Osteoblast (primary cell): ENCODE data around the gene DIP2B. TPM values are rescaled to one million over a fixed set of nuclear protein-coding genes. Genes with fewer than 3 reads are reported as not detected.

Source experiments
- DNase-seq: peaks from one replicate; pipeline ENCODE4 v3.0.0; 2011; ENCODE audit warnings: low spot score, mixed read lengths; ENCODE audit not compliant: insufficient read length; ENCODE audit errors: missing footprints
- H2AFZ ChIP-seq: 2 replicates; pipeline ENCODE4 v1.6.0; 2011; ENCODE audit warnings: mild to moderate bottlenecking, low read length
- H3K27ac ChIP-seq: 2 replicates; pipeline ENCODE4 v1.5.1; 2011; ENCODE audit warnings: mild to moderate bottlenecking, low read depth, low read length, moderate library complexity
- H3K27me3 ChIP-seq: 2 replicates; pipeline ENCODE4 v1.6.0; 2012; ENCODE audit warnings: mild to moderate bottlenecking, control low read depth, inconsistent platforms, low read length, moderate library complexity; ENCODE audit not compliant: insufficient read depth
- H3K36me3 ChIP-seq: 2 replicates; pipeline ENCODE4 v1.5.1; 2011; ENCODE audit warnings: mild to moderate bottlenecking, low read length, control low read depth, moderate library complexity; ENCODE audit not compliant: insufficient read depth
- H3K4me1 ChIP-seq: 2 replicates; pipeline ENCODE4 v1.5.1; 2011; ENCODE audit warnings: mild to moderate bottlenecking, low read length, control low read depth, moderate library complexity; ENCODE audit not compliant: insufficient read depth
- H3K4me2 ChIP-seq: 2 replicates; pipeline ENCODE4 v1.6.0; 2011; ENCODE audit warnings: mild to moderate bottlenecking, low read length; ENCODE audit not compliant: insufficient read depth
- H3K4me3 ChIP-seq: fragments of 200-600 bp; sonication (generic); 3 replicates; pipeline ENCODE4 v1.5.1; 2012; ENCODE audit warnings: mild to moderate bottlenecking, low read length, inconsistent platforms; ENCODE audit not compliant: insufficient read depth
- H3K79me2 ChIP-seq: 2 replicates; pipeline ENCODE4 v1.6.0; 2012; ENCODE audit warnings: mild to moderate bottlenecking, low read length, control low read depth, inconsistent platforms; ENCODE audit not compliant: insufficient read depth
- H3K9me3 ChIP-seq: 2 replicates; pipeline ENCODE4 v1.5.1; 2011; ENCODE audit warnings: low read depth, low read length, control low read depth
- H4K20me1 ChIP-seq: 2 replicates; pipeline ENCODE4 v1.6.0; 2012; ENCODE audit warnings: mild to moderate bottlenecking, low read length, control low read depth; ENCODE audit not compliant: insufficient read depth
- CTCF ChIP-seq: IDR thresholded peaks from 2 replicates; pipeline ENCODE4 v1.5.1; 2011; ENCODE audit warnings: mild to moderate bottlenecking, low read depth, low read length, moderate library complexity; ENCODE audit errors: extremely low read depth
- total RNA-seq: library from RNA; depleted of rRNA; stranded (reverse); fragments of >200 nt; gene quantifications from 2 replicates; pipeline ENCODE4 v1.2.3, GENCODE V29; 2012

Gene DIP2B
- total RNA-seq, 1 donor, result 28.2 TPM

GRCh38 chr12:50659260-50659659 is 154.5 kb downstream of the DIP2B start:
- Histone ChIP-seq H4K20me1 (peaks cover 3% of the 10 kb centered on the region), H3K4me1 (no peaks in the 10 kb centered on the region), H2AFZ (no peak overlapping the region), H3K4me2 (no peak overlapping the region), H3K9me3 (no peaks in the 10 kb centered on the region), H3K27me3 (no peaks in the 10 kb centered on the region), H3K79me2 (no peaks in the 10 kb centered on the region), H3K27ac (no peak overlapping the region), H3K36me3 (no peaks in the 10 kb centered on the region), H3K4me3 (no peak overlapping the region)
- no peak for DNase-seq
- TF ChIP-seq CTCF, result no peak

- Histone ChIP-seq H3K79me2 (no peaks in the 10 kb centered on the region), H3K4me2 (no peak overlapping the region), H3K27ac (no peak overlapping the region), H3K36me3 (no peaks in the 10 kb centered on the region), H3K4me3 (no peak overlapping the region), H3K4me1 (no peaks in the 10 kb centered on the region), H2AFZ (no peak overlapping the region), H4K20me1 (peaks cover 3% of the 10 kb centered on the region), H3K9me3 (no peaks in the 10 kb centered on the region), H3K27me3 (no peaks in the 10 kb centered on the region)
- TF ChIP-seq CTCF, result no peak
- DNase-seq, result no peak
Observed at GRCh38 chr12:50659690-50660424, 155.1 kb downstream of the DIP2B start.

- no peak overlapping the region for H2AFZ ChIP-seq
- H3K79me2 ChIP-seq, result no peaks in the 10 kb centered on the region
- no peak for TF ChIP-seq CTCF
- no peak overlapping the region for H3K4me2 ChIP-seq
- DNase-seq, result peak; percentile 6
- no peaks in the 10 kb centered on the region for H3K36me3 ChIP-seq
- no peaks in the 10 kb centered on the region for H3K9me3 ChIP-seq
- H4K20me1 ChIP-seq, result no peaks in the 10 kb centered on the region
- H3K27me3 ChIP-seq, result no peaks in the 10 kb centered on the region
- no peak overlapping the region for H3K27ac ChIP-seq
- H3K4me3 ChIP-seq, result no peak overlapping the region
- no peaks in the 10 kb centered on the region for H3K4me1 ChIP-seq
Observed at GRCh38 chr12:50660425-50660822, 155.6 kb downstream of the DIP2B start.

- no peak overlapping the region for H2AFZ ChIP-seq
- H3K9me3 ChIP-seq, result no peaks in the 10 kb centered on the region
- H3K4me3 ChIP-seq, result no peak overlapping the region
- no peak overlapping the region for H3K4me2 ChIP-seq
- no peaks in the 10 kb centered on the region for H3K36me3 ChIP-seq
- H3K27ac ChIP-seq, result no peak overlapping the region
- no peaks in the 10 kb centered on the region for H4K20me1 ChIP-seq
- H3K27me3 ChIP-seq, result no peaks in the 10 kb centered on the region
- no peak for DNase-seq
- no peaks in the 10 kb centered on the region for H3K79me2 ChIP-seq
- no peaks in the 10 kb centered on the region for H3K4me1 ChIP-seq
- TF ChIP-seq CTCF, result no peak
Observed at GRCh38 chr12:50661300-50662115, 156.7 kb downstream of the DIP2B start.
